ENCODE data around the gene MRPL49. TPM values are rescaled to one million over a fixed set of nuclear protein-coding genes. Genes with fewer than 3 reads are reported as not detected.
"Not testable (repeated sequence)": the region's sequence is repeated elsewhere in the genome, so short reads cannot be mapped to it uniquely, and the experiment has no call there.

The MRPL49 gene
- total RNA-seq, 1 donor from 2014 or later, result 43.5 TPM

DNA sequence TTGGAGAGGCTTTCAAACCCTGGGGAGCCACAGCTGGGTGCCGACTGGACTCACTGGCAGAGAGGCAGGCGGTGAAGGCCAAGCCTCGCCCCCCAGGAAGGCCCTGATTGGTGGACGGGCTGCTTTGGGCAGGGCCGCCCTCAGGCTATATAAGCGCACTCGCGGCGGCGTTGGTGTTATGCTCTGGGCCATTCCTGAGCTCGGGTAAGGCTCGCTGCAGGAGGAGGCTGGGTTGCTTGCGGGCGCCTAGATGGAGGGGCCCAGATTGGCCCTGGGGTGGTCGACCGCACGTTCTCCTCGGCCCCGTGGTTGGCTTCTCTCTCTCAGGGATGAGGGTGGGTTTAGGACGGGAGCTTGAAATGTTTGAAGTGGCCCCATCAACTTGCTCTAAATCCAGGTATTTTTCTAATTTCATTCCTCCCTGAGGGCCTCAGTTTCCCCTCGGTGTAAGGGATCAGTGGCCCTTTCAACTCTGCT, 48.0 kb downstream of the MRPL49 start, which contains the start of gene SPDYC:
TSS of gene SPDYC (plus strand) at position 176 of the 477 bp plus-strand sequence. CDS start 1,125 bp downstream, outside the sequence.
- intact Hi-C loops (cut with DNase I), result no loop called here
- Histone ChIP-seq H3K36me3 (no peaks in the 10 kb centered on the region), H3K4me1 (no peaks in the 10 kb centered on the region), H3K4me3 (no peak within 1 kb of the TSS), H3K9me3 (no peaks in the 10 kb centered on the region), H3K27ac (no peak within 1 kb of the TSS), H3K27me3 (no peaks in the 10 kb centered on the region)
- TF ChIP-seq, protein P1, sequence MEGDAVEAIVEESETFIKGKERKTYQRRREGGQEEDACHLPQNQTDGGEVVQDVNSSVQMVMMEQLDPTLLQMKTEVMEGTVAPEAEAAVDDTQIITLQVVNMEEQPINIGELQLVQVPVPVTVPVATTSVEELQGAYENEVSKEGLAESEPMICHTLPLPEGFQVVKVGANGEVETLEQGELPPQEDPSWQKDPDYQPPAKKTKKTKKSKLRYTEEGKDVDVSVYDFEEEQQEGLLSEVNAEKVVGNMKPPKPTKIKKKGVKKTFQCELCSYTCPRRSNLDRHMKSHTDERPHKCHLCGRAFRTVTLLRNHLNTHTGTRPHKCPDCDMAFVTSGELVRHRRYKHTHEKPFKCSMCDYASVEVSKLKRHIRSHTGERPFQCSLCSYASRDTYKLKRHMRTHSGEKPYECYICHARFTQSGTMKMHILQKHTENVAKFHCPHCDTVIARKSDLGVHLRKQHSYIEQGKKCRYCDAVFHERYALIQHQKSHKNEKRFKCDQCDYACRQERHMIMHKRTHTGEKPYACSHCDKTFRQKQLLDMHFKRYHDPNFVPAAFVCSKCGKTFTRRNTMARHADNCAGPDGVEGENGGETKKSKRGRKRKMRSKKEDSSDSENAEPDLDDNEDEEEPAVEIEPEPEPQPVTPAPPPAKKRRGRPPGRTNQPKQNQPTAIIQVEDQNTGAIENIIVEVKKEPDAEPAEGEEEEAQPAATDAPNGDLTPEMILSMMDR (IDR thresholded peaks at IDR 0.05), result no peak
- TF ChIP-seq POLR2AphosphoS5 (IDR thresholded peaks at IDR 0.05; ENCODE audit: insufficient read depth in 1 of 2, low read depth in 1 of 2), result no peak
- no peak for TF ChIP-seq POLR2A (IDR thresholded peaks at IDR 0.05)
- DNase-seq (ENCODE audit: extremely low spot score in 2 of 2), result no peak

DNA sequence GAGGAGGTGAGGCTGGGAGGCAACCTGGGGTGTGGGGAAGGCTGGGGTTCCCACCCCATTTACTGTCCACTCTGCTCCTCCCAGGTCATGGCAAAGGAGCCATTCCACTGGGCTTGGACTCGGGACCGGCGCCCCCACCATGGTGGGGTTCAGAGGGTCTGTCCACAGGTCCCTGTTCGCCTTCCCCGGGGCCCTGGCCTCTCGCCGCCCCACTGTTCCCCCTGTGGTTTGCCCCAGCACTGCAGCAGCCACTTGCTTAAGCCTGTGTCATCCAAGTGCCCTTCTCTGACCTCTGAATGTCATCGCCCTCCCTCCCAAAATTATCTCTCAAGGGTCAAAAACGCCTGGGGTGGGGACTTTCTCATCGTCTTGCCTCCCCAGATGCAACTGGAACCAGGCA, 50.5 kb downstream of the MRPL49 start:
- Histone ChIP-seq H3K9me3 (no peaks in the 10 kb centered on the region), H3K4me3 (no peak overlapping the region), H3K27ac (no peak overlapping the region), H3K27me3 (no peaks in the 10 kb centered on the region), H3K36me3 (no peaks in the 10 kb centered on the region), H3K4me1 (no peaks in the 10 kb centered on the region)
- no peak for TF ChIP-seq POLR2AphosphoS5 (IDR thresholded peaks at IDR 0.05; ENCODE audit: insufficient read depth in 1 of 2, low read depth in 1 of 2)
- TF ChIP-seq, protein P1 (IDR thresholded peaks at IDR 0.05), result no peak
- TF ChIP-seq POLR2A (IDR thresholded peaks at IDR 0.05), result no peak
- no peak for DNase-seq (ENCODE audit: extremely low spot score in 2 of 2)
- intact Hi-C loops (cut with DNase I), result no loop called here

DNA sequence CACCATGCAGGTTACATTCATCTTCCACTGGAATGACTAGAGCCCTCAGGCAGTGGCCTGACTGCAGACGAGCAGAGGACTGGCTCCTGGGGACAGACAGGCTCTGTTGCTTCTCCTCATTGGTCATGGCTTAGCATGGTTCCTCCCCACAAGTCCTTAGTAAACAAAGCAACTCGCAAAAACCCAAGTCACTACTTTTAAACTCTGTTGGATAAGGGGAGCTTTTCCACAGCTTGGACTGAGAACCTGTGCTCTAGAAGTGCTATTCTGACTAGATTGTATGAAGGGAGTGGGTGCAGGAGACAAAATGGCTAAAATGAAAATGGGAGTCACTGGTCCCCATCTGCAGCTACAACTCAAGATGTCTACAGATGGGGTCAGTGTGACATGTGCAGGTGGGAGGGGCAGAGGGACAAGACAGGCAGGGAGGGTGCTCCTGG, 52.5 kb downstream of the MRPL49 start:
- H3K4me1 ChIP-seq; DNase-seq (ENCODE audit: extremely low spot score in 2 of 2); intact Hi-C loops (cut with DNase I); H3K9me3 ChIP-seq; H3K36me3 ChIP-seq; H3K27ac ChIP-seq; H3K27me3 ChIP-seq; H3K4me3 ChIP-seq: not testable (repeated sequence)

Small RNAs within 50 kb of the gene (microRNA-seq; reads per million reads assigned to microRNA genes)
- gene MIR6751 (ENCODE audit: borderline number of aligned reads, borderline replicate concordance), result not detected

Small RNAs within 50 kb of the gene (small RNA-seq; reads per million reads assigned to genes)
- gene HIGD1AP10, result not detected
- gene PDCL2P2, result not detected
- gene RNU2-23P, result not detected

Other genes with a start within 250 kb of the MRPL49 start
- gene EHD1, start 243.7 kb upstream of the MRPL49 start, total RNA-seq, result 61.6 TPM
- gene ATG2A, start 205.1 kb upstream of the MRPL49 start, total RNA-seq, result 27.0 TPM
- gene PPP2R5B, start 197.6 kb upstream of the MRPL49 start, total RNA-seq, result 16.9 TPM
- not detected for gene GPHA2, start 186.4 kb upstream of the MRPL49 start, total RNA-seq
- not detected for gene MAJIN, start 150.2 kb upstream of the MRPL49 start, total RNA-seq
- gene BATF2, start 125.3 kb upstream of the MRPL49 start, total RNA-seq, result not detected
- 112 TPM for gene ARL2, start 108.2 kb upstream of the MRPL49 start, total RNA-seq
- gene SNX15, start 94.9 kb upstream of the MRPL49 start, total RNA-seq, result 24.1 TPM
- gene SAC3D1, start 81.1 kb upstream of the MRPL49 start, total RNA-seq, result 11.8 TPM
- gene NAALADL1, start 63.8 kb upstream of the MRPL49 start, total RNA-seq, result 30.7 TPM
- gene CDCA5, start 38.3 kb upstream of the MRPL49 start, total RNA-seq, result 3.7 TPM
- gene ZFPL1, start 38.1 kb upstream of the MRPL49 start, total RNA-seq, result 50.8 TPM
- 191 TPM for gene VPS51, start 26.1 kb upstream of the MRPL49 start, total RNA-seq
- gene TM7SF2, start 10.4 kb upstream of the MRPL49 start, total RNA-seq, result 37.6 TPM
- gene ZNHIT2, start 4.6 kb upstream of the MRPL49 start, total RNA-seq, result 15.7 TPM
- gene FAU, start 187 bp upstream of the MRPL49 start, total RNA-seq, result 1,228 TPM
- gene SYVN1, start 12.2 kb downstream of the MRPL49 start, total RNA-seq, result 42.5 TPM
- gene SPDYC, start 47.9 kb downstream of the MRPL49 start, total RNA-seq, result not detected
- 302 TPM for gene CAPN1, start 59.6 kb downstream of the MRPL49 start, total RNA-seq
- gene POLA2, start 139.6 kb downstream of the MRPL49 start, total RNA-seq, result 9.6 TPM
- 27.7 TPM for gene CDC42EP2, start 192.5 kb downstream of the MRPL49 start, total RNA-seq
- 33.1 TPM for gene DPF2, start 211.5 kb downstream of the MRPL49 start, total RNA-seq
- not detected for gene TIGD3, start 232.4 kb downstream of the MRPL49 start, total RNA-seq

All from vagina (tissue), 2 donors.